Neutrophil (primary cell): ENCODE measurements around the gene ATP2A3.
"Not testable (repeated sequence)": the region's sequence is repeated elsewhere in the genome, so short reads cannot be mapped to it uniquely, and the experiment has no call there.

ENCODE experiments used
- H3K27ac ChIP-seq: fragments of 200-600 bp; sonication (generic); 2 replicates; pipeline ENCODE4 v1.5.1; 2016; ENCODE audit warnings: mild to moderate bottlenecking, moderate library complexity
- H3K27me3 ChIP-seq: fragments of 200-600 bp; sonication (generic); 2 replicates; pipeline ENCODE4 v1.6.0; 2016; ENCODE audit warnings: mild to moderate bottlenecking
- H3K36me3 ChIP-seq: fragments of 200-600 bp; sonication (generic); 2 replicates; pipeline ENCODE4 v1.5.1; 2017
- H3K4me1 ChIP-seq, 2 experiments: fragments of 200-600 bp in 1 of 2; sonication (generic) in 1 of 2; 1 replicate in 1 of 2; 2 replicates in 1 of 2; pipeline versions ENCODE4 v1.5.1 to v1.6.1; 2013 to 2016; ENCODE audit warnings: low read depth in 1 of 2, low read length in 1 of 2, mild to moderate bottlenecking in 1 of 2, moderate library complexity in 1 of 2; ENCODE audit not compliant: control insufficient read depth in 1 of 2, insufficient read depth in 1 of 2
- H3K4me3 ChIP-seq, 2 experiments: fragments of 200-600 bp in 1 of 2; sonication (generic) in 1 of 2; 1 replicate in 1 of 2; 2 replicates in 1 of 2; pipeline ENCODE4 v1.5.1; 2013 to 2016; ENCODE audit warnings: low read depth in 1 of 2, low read length in 1 of 2, mild to moderate bottlenecking in 1 of 2, moderate library complexity in 1 of 2
- H3K9me3 ChIP-seq: fragments of 200-600 bp; sonication (generic); 2 replicates; pipeline ENCODE4 v1.5.1; 2016
- CTCF ChIP-seq: fragments of 200-600 bp; sonication (generic); IDR thresholded peaks from 2 replicates; pipeline ENCODE4 v1.5.1; 2016; ENCODE audit warnings: antibody characterized with exemption

ATP2A3 gene

GRCh38 chr17:3994221-3994576 lies 30.0 kb upstream of the ATP2A3 start:
- no peaks in the 10 kb centered on the region for H3K27me3 ChIP-seq
- H3K9me3 ChIP-seq: no peaks in the 10 kb centered on the region
- H3K36me3 ChIP-seq: no peaks in the 10 kb centered on the region
- no peak overlapping the region for H3K4me3 ChIP-seq
- TF ChIP-seq CTCF: no peak
- no peak overlapping the region for H3K27ac ChIP-seq
- no peaks in the 10 kb centered on the region for H3K4me1 ChIP-seq

DNA sequence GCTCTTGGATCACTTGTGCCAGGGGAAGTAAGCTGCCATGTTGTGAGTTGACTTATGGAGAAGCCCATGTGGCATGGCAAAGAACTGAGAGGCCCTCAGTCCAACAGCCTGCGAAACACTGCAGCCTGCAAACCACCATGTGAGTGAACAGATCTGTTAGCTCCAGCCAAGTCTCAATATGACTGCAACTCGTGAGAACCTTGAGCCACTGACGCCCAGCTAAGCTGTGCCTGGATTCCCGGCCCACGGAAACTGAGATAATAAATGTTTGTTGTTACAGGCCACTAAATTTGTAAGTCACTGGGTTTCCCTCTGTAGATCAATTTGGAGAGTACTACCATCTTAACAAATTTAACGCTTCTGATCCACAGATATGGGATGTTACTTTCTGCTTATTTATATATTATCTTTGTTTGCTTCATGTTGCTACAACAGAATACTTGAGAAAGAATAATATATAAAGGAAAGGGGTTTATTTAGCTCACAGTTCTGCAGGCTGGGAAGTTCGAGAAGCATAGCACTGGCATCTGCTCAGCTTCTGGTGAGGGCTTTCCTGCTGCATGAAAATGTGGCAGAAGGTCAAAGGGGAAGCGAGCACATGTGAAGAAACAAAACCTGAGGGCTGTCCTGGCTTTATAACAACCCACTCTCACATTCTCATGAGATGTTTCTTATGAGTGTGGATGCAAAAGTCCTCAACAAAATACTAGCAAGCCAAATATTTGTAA lies 29.4 kb upstream of the ATP2A3 start:
- no peaks in the 10 kb centered on the region for H3K9me3 ChIP-seq
- no peak overlapping the region for H3K27ac ChIP-seq
- H3K4me1 ChIP-seq: no peaks in the 10 kb centered on the region
- H3K36me3 ChIP-seq: no peaks in the 10 kb centered on the region
- H3K27me3 ChIP-seq: no peaks in the 10 kb centered on the region
- TF ChIP-seq CTCF: no peak
- H3K4me3 ChIP-seq: no peak overlapping the region

DNA sequence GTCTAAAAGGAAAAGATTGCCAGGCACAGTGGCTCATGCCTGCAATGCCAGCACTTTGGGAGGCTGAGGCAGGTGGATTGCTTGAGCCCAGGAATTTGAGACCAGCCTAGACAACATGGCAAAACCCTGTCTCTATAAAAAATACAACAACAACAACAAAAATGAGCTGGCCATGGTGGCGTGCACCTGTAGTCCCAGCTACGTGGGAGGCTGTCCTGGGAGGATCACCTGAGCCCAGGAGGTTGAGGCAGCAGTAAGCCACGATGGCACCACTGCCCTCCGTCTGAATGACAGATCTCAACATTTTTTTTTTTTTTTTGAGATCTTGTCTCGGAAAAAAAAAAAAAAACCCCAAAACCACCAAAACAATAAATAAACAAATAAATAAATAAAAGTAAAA lies 28.1 kb upstream of the ATP2A3 start:
- Histone ChIP-seq H3K4me1 (no peaks in the 10 kb centered on the region), H3K27ac (no peak overlapping the region), H3K4me3 (no peak overlapping the region), H3K27me3 (no peaks in the 10 kb centered on the region), H3K9me3 (no peaks in the 10 kb centered on the region), H3K36me3 (no peaks in the 10 kb centered on the region)
- no peak for TF ChIP-seq CTCF

DNA sequence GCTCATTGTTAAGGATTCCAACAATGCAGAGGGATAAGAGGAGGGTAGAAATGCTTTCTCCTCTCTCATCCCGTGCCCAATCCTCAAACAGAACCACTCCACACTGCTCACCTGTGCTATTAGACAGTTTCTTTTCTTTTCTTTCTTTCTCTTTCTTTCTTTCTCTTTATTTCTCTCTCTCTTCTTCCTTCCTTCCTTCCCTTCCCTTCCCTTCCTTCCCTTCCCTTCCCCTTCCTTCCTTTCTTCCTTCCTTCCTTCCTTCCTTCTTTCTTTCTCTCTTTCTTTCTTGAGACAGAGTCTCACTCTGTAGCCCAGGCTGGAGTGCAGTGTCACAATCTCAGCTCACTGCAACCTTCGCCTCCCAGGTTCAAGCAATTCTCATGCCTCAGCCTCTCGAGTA lies 27.5 kb upstream of the ATP2A3 start:
- not testable (repeated sequence) for H3K9me3 ChIP-seq, H3K36me3 ChIP-seq, H3K4me1 ChIP-seq

DNA sequence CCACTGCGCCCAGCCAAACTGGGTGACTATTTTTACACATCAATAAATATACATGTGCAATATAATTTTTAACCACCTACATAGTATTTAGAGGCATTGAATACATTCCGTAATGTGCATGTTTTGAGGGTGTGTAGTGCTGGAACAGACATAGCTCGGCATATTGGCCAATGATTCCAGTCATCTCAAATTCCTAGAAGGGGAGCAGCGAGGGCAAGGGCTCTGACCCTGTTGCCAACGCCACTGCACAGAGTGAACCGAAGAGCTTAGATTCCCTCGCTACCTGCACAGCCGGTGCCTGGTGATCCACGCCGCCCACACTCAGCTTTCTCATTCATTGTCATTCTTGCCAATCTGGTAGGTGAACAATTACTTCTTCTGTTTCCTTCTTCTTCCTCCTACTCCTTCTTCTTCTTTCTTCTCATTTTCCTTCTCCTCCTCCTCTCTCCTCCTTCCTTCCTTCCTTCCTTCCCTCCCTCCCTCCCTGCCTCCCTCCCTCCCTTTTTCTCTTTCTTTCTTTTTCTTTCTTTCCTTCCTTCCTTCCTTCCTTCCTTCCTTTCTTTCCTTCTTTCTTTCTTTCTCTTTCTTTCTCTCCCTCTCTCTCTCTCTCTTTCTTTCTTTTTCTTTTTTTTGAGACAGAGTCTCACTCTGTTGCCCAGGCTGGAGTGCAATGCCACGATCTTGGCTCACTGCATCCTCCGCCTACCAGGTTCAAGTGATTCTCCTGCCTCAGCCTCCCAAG lies 26.3 kb upstream of the ATP2A3 start:
- H3K4me3 ChIP-seq: no peak overlapping the region
- no peaks in the 10 kb centered on the region for H3K36me3 ChIP-seq
- TF ChIP-seq CTCF: no peak
- H3K9me3 ChIP-seq: no peaks in the 10 kb centered on the region
- no peaks in the 10 kb centered on the region for H3K4me1 ChIP-seq
- H3K27me3 ChIP-seq: peaks cover 16% of the 10 kb centered on the region
- no peak overlapping the region for H3K27ac ChIP-seq

More for the DNA sequence above, 27.5 kb upstream of the ATP2A3 start:
- not testable (repeated sequence) for H3K27me3 ChIP-seq, H3K27ac ChIP-seq, H3K4me3 ChIP-seq
